Endothelial cell of hepatic sinusoid (primary cell): Measurements from ENCODE around the gene NOL4L.
"Not testable (repeated sequence)": the region's sequence is repeated elsewhere in the genome, so short reads cannot be mapped to it uniquely, and the experiment has no call there.

Source experiments
- in situ Hi-C: cut with HindIII; loops from 2 replicates; pipeline ENCODE4 v1.10.0; 2017; ENCODE audit warnings: low sequenced_read_pairs

Gene NOL4L

GRCh38 chr20:32478576-32478975 is 106.6 kb downstream of the NOL4L start:
- in situ Hi-C loops: no loop called here

- in situ Hi-C loops: no loop called here
Observed at GRCh38 chr20:32477594-32478512, 107.3 kb downstream of the NOL4L start.

- in situ Hi-C loops: no loop called here
Observed at GRCh38 chr20:32476684-32477593, 108.2 kb downstream of the NOL4L start.

GRCh38 chr20:32474967-32475811 is 109.9 kb downstream of the NOL4L start:
- in situ Hi-C loops: no loop called here

GRCh38 chr20:32474717-32474966 is 110.5 kb downstream of the NOL4L start:
- in situ Hi-C loops: no loop called here

GRCh38 chr20:32474009-32474716 is 111.0 kb downstream of the NOL4L start:
- in situ Hi-C loops: no loop called here

- in situ Hi-C loops: no loop called here
Observed at GRCh38 chr20:32473231-32474008, 111.7 kb downstream of the NOL4L start.

GRCh38 chr20:32472581-32473207 is 112.4 kb downstream of the NOL4L start:
- in situ Hi-C loops: no loop called here

GRCh38 chr20:32470940-32471339 is 114.2 kb downstream of the NOL4L start:
- in situ Hi-C loops: no loop called here

GRCh38 chr20:32470025-32470861 is 114.9 kb downstream of the NOL4L start:
- in situ Hi-C loops: no loop called here

GRCh38 chr20:32468860-32469259 is 116.3 kb downstream of the NOL4L start:
- in situ Hi-C loops: no loop called here

- in situ Hi-C loops: no loop called here
Observed at GRCh38 chr20:32468313-32468640, 116.9 kb downstream of the NOL4L start.

- in situ Hi-C loops: no loop called here
Observed at GRCh38 chr20:32467506-32468312, 117.4 kb downstream of the NOL4L start.

- in situ Hi-C loops: no loop called here
Observed at GRCh38 chr20:32466739-32467505, 118.2 kb downstream of the NOL4L start.

- in situ Hi-C loops: not testable (repeated sequence)
Observed at GRCh38 chr20:32465901-32466675, 119.0 kb downstream of the NOL4L start.
